A673 (cell line): ENCODE measurements around the gene MAML2. TPM values are rescaled to one million over a fixed set of nuclear protein-coding genes. Genes with fewer than 3 reads are reported as not detected.

Experiments used
- BruUV-seq: library from RNA; stranded (reverse); fragments of 400-500 nt; replicated peaks from 2 replicates; lab custom pipeline; 2021; lab: Mats Ljungman, UMichigan
- CTCF ChIA-PET: fragments of 300-600 bp; sonication (Branson Sonifier 250); formaldehyde crosslinking; loops from one replicate; lab custom pipeline; 2022; ENCODE audit warnings: antibody characterized with exemption; lab: Charles Lee
- POLR2A ChIA-PET: fragments of 300-600 bp; sonication (Branson Sonifier 250); formaldehyde crosslinking; loops from one replicate; lab custom pipeline; 2022; ENCODE audit warnings: antibody characterized with exemption; ENCODE audit not compliant: low non-redundant PET; lab: Charles Lee
- DNase-seq: peaks from one replicate; pipeline ENCODE4 v3.0.0-alpha.2; 2015; ENCODE audit warnings: low spot score
- H3K27ac ChIP-seq: fragments of 200-600 bp; sonication (generic); 2 replicates; pipeline ENCODE4 v1.5.1; 2016; ENCODE audit warnings: mixed run types, low read depth, mild to moderate bottlenecking, mixed read lengths, antibody characterized with exemption, low read length; ENCODE audit not compliant: poor library complexity, severe bottlenecking
- H3K27me3 ChIP-seq: fragments of 200-600 bp; sonication (generic); replicated peaks from 2 replicates; pipeline ENCODE4 v1.6.1; 2017; ENCODE audit warnings: mixed run types, low read depth, mild to moderate bottlenecking, mixed read lengths, antibody characterized with exemption, low read length; ENCODE audit not compliant: insufficient read depth, poor library complexity
- H3K36me3 ChIP-seq: fragments of 200-600 bp; sonication (generic); 2 replicates; pipeline ENCODE4 v1.6.1; 2016; ENCODE audit warnings: mixed run types, mild to moderate bottlenecking, mixed read lengths, antibody characterized with exemption, low read length; ENCODE audit not compliant: insufficient read depth, poor library complexity, severe bottlenecking
- H3K4me1 ChIP-seq: fragments of 200-600 bp; sonication (generic); 2 replicates; pipeline ENCODE4 v1.6.1; 2017; ENCODE audit warnings: mixed run types, mild to moderate bottlenecking, mixed read lengths, antibody characterized with exemption, low read length; ENCODE audit not compliant: insufficient read depth, poor library complexity, severe bottlenecking
- H3K4me3 ChIP-seq: fragments of 200-600 bp; sonication (generic); 2 replicates; pipeline ENCODE4 v1.5.1; 2016; ENCODE audit warnings: low read depth, mixed run types, mild to moderate bottlenecking, mixed read lengths, low read length; ENCODE audit not compliant: poor library complexity, severe bottlenecking
- H3K9me3 ChIP-seq: fragments of 200-600 bp; sonication (generic); 2 replicates; pipeline ENCODE4 v1.6.1; 2016; ENCODE audit warnings: mixed run types, low read depth, mild to moderate bottlenecking, mixed read lengths, antibody characterized with exemption, low read length; ENCODE audit not compliant: poor library complexity, severe bottlenecking
- CTCF ChIP-seq: fragments of 300-800, 200-600 bp; sonication (generic); conservative IDR thresholded peaks from 2 replicates; pipeline ENCODE4 v1.5.1; 2017; ENCODE audit warnings: low read depth, mild to moderate bottlenecking, antibody characterized with exemption, low read length, moderate library complexity, mixed read lengths
- EZH2 ChIP-seq: fragments of 200-600 bp; sonication (generic); IDR thresholded peaks from 2 replicates; pipeline ENCODE4 v1.6.1; 2017; ENCODE audit warnings: borderline replicate concordance, low read depth, mild to moderate bottlenecking, mixed read lengths, antibody characterized with exemption, low read length; ENCODE audit not compliant: poor library complexity, severe bottlenecking
- intact Hi-C: fragments of 100-400 bp; cut with micrococcal nuclease; formaldehyde crosslinking; loops from one replicate; pipeline ENCODE4 v1.10.0; 2022; ENCODE audit not compliant: unreplicated experiment
- total RNA-seq: library from RNA; stranded (reverse); gene quantifications from 2 replicates; pipeline ENCODE4 v1.2.3, GENCODE V29; 2021

MAML2 gene
- total RNA-seq, 1 experiment from 2014 or later = 6.4 TPM

- CTCF ChIA-PET = no interaction called here
- H3K36me3 ChIP-seq = no peaks in the 10 kb centered on the region
- no peak for DNase-seq
- POLR2A ChIA-PET = no interaction called here
- intact Hi-C loops = no loop called here
- no peaks in the 10 kb centered on the region for H3K27me3 ChIP-seq
- H3K27ac ChIP-seq = no peak overlapping the region
- H3K4me1 ChIP-seq = peaks cover under 1% of the 10 kb centered on the region
- no peak overlapping the region for H3K4me3 ChIP-seq
- TF ChIP-seq CTCF = no peak
- TF ChIP-seq EZH2 = no peak
- H3K9me3 ChIP-seq = no peaks in the 10 kb centered on the region
- no TSS peak for BruUV-seq
These were observed 325.1 kb downstream of the MAML2 start for GRCh38 chr11:96017856-96018255.

DNA sequence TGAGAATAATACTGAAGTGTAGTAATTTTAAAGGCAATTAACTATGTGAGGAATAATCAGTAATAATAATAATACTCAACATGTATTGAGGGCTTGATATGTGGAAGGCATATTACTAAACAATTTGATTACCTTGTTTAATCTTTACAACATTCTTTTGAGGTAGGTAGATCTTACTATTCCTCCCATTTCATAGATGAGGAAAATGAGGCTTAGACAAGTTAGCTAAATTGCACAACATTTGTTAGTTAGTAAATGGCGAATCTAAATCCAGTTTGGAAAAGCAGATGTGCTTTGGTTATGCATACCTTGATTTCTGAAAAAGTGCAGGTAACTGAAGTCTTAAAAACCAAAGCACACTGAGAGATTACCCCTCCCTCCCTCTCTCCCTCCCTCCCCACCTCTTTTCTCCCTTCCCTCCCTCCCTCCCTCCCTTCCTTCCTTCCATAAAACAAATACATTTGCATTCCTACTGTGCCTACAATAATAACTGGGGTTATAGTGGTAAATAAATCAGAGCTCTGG, 326.0 kb downstream of the MAML2 start:
- Histone ChIP-seq H3K36me3 (no peaks in the 10 kb centered on the region), H3K9me3 (no peaks in the 10 kb centered on the region), H3K27ac (no peak overlapping the region), H3K27me3 (no peaks in the 10 kb centered on the region), H3K4me1 (peaks cover 9% of the 10 kb centered on the region), H3K4me3 (no peak overlapping the region)
- ChIA-PET POLR2A (no interaction called here), CTCF (interaction anchor here (0.6 kb wide), 1 partner anchor 187 kb away, joined by 7 read pairs; no protein-coding TSS in a partner anchor)
- no TSS peak for BruUV-seq
- TF ChIP-seq CTCF (no peak), EZH2 (no peak)
- intact Hi-C loops = no loop called here
- DNase-seq = no peak

GRCh38 chr11:96015906-96016565, 327.0 kb downstream of the MAML2 start:
- TF ChIP-seq CTCF (no peak), EZH2 (no peak)
- POLR2A ChIA-PET = interaction anchor here (0.6 kb wide), 1 partner anchor 21 kb away, joined by 3 read pairs; no protein-coding TSS in a partner anchor
- no peak for DNase-seq
- no peak overlapping the region for H3K27ac ChIP-seq
- BruUV-seq = no TSS peak
- CTCF ChIA-PET = no interaction called here
- H3K9me3 ChIP-seq = no peaks in the 10 kb centered on the region
- H3K27me3 ChIP-seq = no peaks in the 10 kb centered on the region
- H3K36me3 ChIP-seq = no peaks in the 10 kb centered on the region
- H3K4me3 ChIP-seq = no peak overlapping the region
- H3K4me1 ChIP-seq = peaks cover 14% of the 10 kb centered on the region
- intact Hi-C loops = no loop called here
